H1 (cell line): ENCODE measurements around the gene DTD1. TPM values are rescaled to one million over a fixed set of nuclear protein-coding genes. Genes with fewer than 3 reads are reported as not detected.

Source experiments
- CTCF ChIA-PET: fragments of 300-600 bp; sonication (Branson Sonifier 250); formaldehyde crosslinking; loops from one replicate; lab custom pipeline; 2021; ENCODE audit not compliant: partially characterized antibody; lab: Charles Lee
- POLR2A ChIA-PET: fragments of 300-600 bp; sonication (Branson Sonifier 250); formaldehyde crosslinking; loops from one replicate; lab custom pipeline; 2021; ENCODE audit warnings: inconsistent platforms; ENCODE audit not compliant: partially characterized antibody; lab: Charles Lee
- DNase-seq, 2 experiments: peaks; one replicate each; pipeline versions ENCODE4 v3.0.0 to v3.0.0-alpha.2; 2010 to 2022; ENCODE audit warnings: low spot score in 2 of 2, low read depth in 1 of 2, mixed read lengths in 1 of 2
- FAIRE-seq: peaks from 2 replicates; lab custom pipeline; 2011; peaks lifted over from hg19 to GRCh38; lab: Jason Lieb, UNC
- H2AFZ ChIP-seq: 2 replicates; pipeline ENCODE4 v1.8.1; 2012; ENCODE audit warnings: low read length, inconsistent platforms
- H2AK5ac ChIP-seq: 2 replicates; pipeline ENCODE4 v1.6.1; 2013; ENCODE audit warnings: low read depth, low read length
- H2BK120ac ChIP-seq: replicated peaks from 2 replicates; pipeline ENCODE3; 2013; ENCODE audit warnings: low read depth, low read length, inconsistent platforms
- H2BK12ac ChIP-seq: 2 replicates; pipeline ENCODE4 v1.6.1; 2013; ENCODE audit warnings: low read depth, low read length
- H2BK15ac ChIP-seq: 2 replicates; pipeline ENCODE4 v1.6.1; 2013; ENCODE audit warnings: low read length
- H2BK20ac ChIP-seq: 2 replicates; pipeline ENCODE4 v1.6.1; 2013; ENCODE audit warnings: low read length
- H2BK5ac ChIP-seq: 2 replicates; pipeline ENCODE4 v1.6.1; 2013; ENCODE audit warnings: low read depth, low read length
- H3K14ac ChIP-seq: 2 replicates; pipeline ENCODE4 v1.6.1; 2013; ENCODE audit warnings: inconsistent platforms; ENCODE audit not compliant: insufficient read length
- H3K18ac ChIP-seq: 2 replicates; pipeline ENCODE4 v1.6.1; 2013; ENCODE audit warnings: low read length; ENCODE audit errors: extremely low read depth
- H3K23ac ChIP-seq: 2 replicates; pipeline ENCODE4 v1.6.1; 2013; ENCODE audit warnings: inconsistent platforms; ENCODE audit not compliant: insufficient read length
- H3K23me2 ChIP-seq: 2 replicates; pipeline ENCODE4 v1.6.1; 2013; ENCODE audit warnings: low read depth, low read length
- H3K27ac ChIP-seq: 2 replicates; pipeline ENCODE4 v1.6.1; 2011; ENCODE audit warnings: low read depth, low read length, inconsistent platforms
- H3K27me3 ChIP-seq, 4 experiments: replicated peaks in 1 of 4; 1 replicate in 1 of 4; 2 replicates in 3 of 4; pipeline versions ENCODE4 v1.6.1 to v1.8.1; 2011 to 2013; ENCODE audit warnings: low read length in 3 of 4, mild to moderate bottlenecking in 3 of 4, inconsistent platforms in 2 of 4, mixed read lengths in 2 of 4, moderate library complexity in 1 of 4; ENCODE audit not compliant: control insufficient read depth in 3 of 4, insufficient read depth in 3 of 4; ENCODE audit errors: extremely low read depth in 1 of 4
- H3K36me3 ChIP-seq, 4 experiments: 2 replicates each; pipeline versions ENCODE4 v1.6.1 to v1.8.1; 2011 to 2013; ENCODE audit warnings: mild to moderate bottlenecking in 4 of 4, low read length in 3 of 4, moderate library complexity in 2 of 4, control low read depth in 1 of 4, inconsistent platforms in 1 of 4; ENCODE audit not compliant: insufficient read depth in 4 of 4, control insufficient read depth in 2 of 4
- H3K4ac ChIP-seq: replicated peaks from 2 replicates; pipeline ENCODE3; 2013; ENCODE audit warnings: low read length, low read depth, mixed read lengths, inconsistent platforms; ENCODE audit not compliant: insufficient read length
- H3K4me1 ChIP-seq, 4 experiments: replicated peaks in 1 of 4; 1 replicate in 1 of 4; 2 replicates in 3 of 4; pipeline versions ENCODE4 v1.6.1 to v1.8.1; 2011 to 2013; ENCODE audit warnings: low read length in 3 of 4, inconsistent platforms in 2 of 4, mixed read lengths in 1 of 4; ENCODE audit not compliant: insufficient read depth in 4 of 4, control insufficient read depth in 3 of 4
- H3K4me2 ChIP-seq, 2 experiments: 2 replicates each; pipeline versions ENCODE4 v1.6.1 to v1.8.1; 2011 to 2013; ENCODE audit warnings: low read depth in 2 of 2, low read length in 2 of 2, control low read depth in 1 of 2, inconsistent platforms in 1 of 2, mild to moderate bottlenecking in 1 of 2; ENCODE audit not compliant: insufficient read depth in 1 of 2
- H3K4me3 ChIP-seq, 4 experiments: fragments of 200-600, 300-600 bp in 1 of 4; sonication (generic), shearing (Covaris generic), sonication (Bioruptor Twin) in 1 of 4; 2 replicates each; pipeline versions ENCODE4 v1.5.1 to v1.8.1; 2011 to 2016; ENCODE audit warnings: low read length in 4 of 4, low read depth in 3 of 4, control low read depth in 2 of 4, inconsistent platforms in 2 of 4, mild to moderate bottlenecking in 2 of 4, mixed read lengths in 1 of 4, moderate library complexity in 1 of 4; ENCODE audit not compliant: insufficient read depth in 2 of 4; ENCODE audit errors: extremely low read depth in 1 of 4
- H3K56ac ChIP-seq: replicated peaks from 2 replicates; pipeline ENCODE3; 2013; ENCODE audit warnings: low read depth, mild to moderate bottlenecking, mixed read lengths, low read length, inconsistent platforms; ENCODE audit not compliant: insufficient read length
- H3K79me1 ChIP-seq: 2 replicates; pipeline ENCODE4 v1.6.1; 2013; ENCODE audit warnings: low read depth, low read length, control low read depth
- H3K79me2 ChIP-seq, 2 experiments: 2 replicates each; pipeline versions ENCODE4 v1.6.1 to v1.8.1; 2012 to 2013; ENCODE audit warnings: low read length in 2 of 2, mild to moderate bottlenecking in 2 of 2, inconsistent platforms in 1 of 2; ENCODE audit not compliant: insufficient read depth in 2 of 2, control insufficient read depth in 1 of 2
- H3K9ac ChIP-seq, 4 experiments: replicated peaks in 1 of 4; 1 replicate in 1 of 4; 2 replicates in 3 of 4; pipeline versions ENCODE4 v1.6.1 to v1.8.1; 2011 to 2013; ENCODE audit warnings: low read depth in 3 of 4, low read length in 3 of 4, control low read depth in 2 of 4, mild to moderate bottlenecking in 2 of 4, moderate library complexity in 2 of 4, inconsistent platforms in 1 of 4; ENCODE audit errors: extremely low read depth in 1 of 4
- H3K9me3 ChIP-seq, 2 experiments: 2 replicates each; pipeline versions ENCODE4 v1.6.1 to v1.8.1; 2012 to 2013; ENCODE audit warnings: mild to moderate bottlenecking in 2 of 2, moderate library complexity in 2 of 2, control low read depth in 1 of 2, inconsistent platforms in 1 of 2, low read depth in 1 of 2, low read length in 1 of 2, mixed read lengths in 1 of 2; ENCODE audit not compliant: insufficient read depth in 2 of 2
- H4K20me1 ChIP-seq, 2 experiments: replicated peaks in 1 of 2; 2 replicates each; pipeline versions ENCODE3 to v1.8.1; 2011 to 2013; ENCODE audit warnings: inconsistent platforms in 2 of 2, low read length in 2 of 2, mild to moderate bottlenecking in 1 of 2; ENCODE audit not compliant: insufficient read depth in 2 of 2, control insufficient read depth in 1 of 2
- H4K5ac ChIP-seq: 2 replicates; pipeline ENCODE4 v1.6.1; 2013; ENCODE audit warnings: low read length, low read depth, mixed read lengths, inconsistent platforms; ENCODE audit not compliant: insufficient read length
- H4K8ac ChIP-seq: 2 replicates; pipeline ENCODE4 v1.8.0; 2013; ENCODE audit warnings: mild to moderate bottlenecking, moderate library complexity, low read length, inconsistent platforms; ENCODE audit not compliant: insufficient read depth; ENCODE audit errors: extremely low read depth
- H4K91ac ChIP-seq: replicated peaks from 2 replicates; pipeline ENCODE3; 2013; ENCODE audit warnings: low read length, mixed read lengths, inconsistent platforms; ENCODE audit not compliant: insufficient read length
- NANOG ChIP-seq: IDR thresholded peaks from 2 replicates; pipeline ENCODE4 v1.6.1; 2011; ENCODE audit warnings: low read length, low read depth, mild to moderate bottlenecking, inconsistent platforms; ENCODE audit not compliant: insufficient read depth, poor library complexity, severe bottlenecking
- PHF8 ChIP-seq: fragments of 200-600 bp; sonication (generic); conservative IDR thresholded peaks from 2 replicates; pipeline ENCODE4 v1.7.1; 2012; ENCODE audit warnings: low read depth, mild to moderate bottlenecking, inconsistent platforms, low read length, moderate library complexity
- POU5F1 ChIP-seq: IDR thresholded peaks from 2 replicates; pipeline ENCODE4 v1.6.1; 2011; ENCODE audit warnings: low read depth, mild to moderate bottlenecking, low read length, moderate library complexity
- SIN3A ChIP-seq, 2 experiments: IDR thresholded peaks in 1 of 2; conservative IDR thresholded peaks in 1 of 2; 2 replicates each; pipeline ENCODE4 v1.6.1; 2011 to 2012; ENCODE audit warnings: low read length in 2 of 2, improper control_type of control experiment in 1 of 2, low read depth in 1 of 2, mild to moderate bottlenecking in 1 of 2
- TAF1 ChIP-seq: IDR thresholded peaks from 2 replicates; pipeline ENCODE4 v1.6.1; 2011; ENCODE audit warnings: mild to moderate bottlenecking, low read depth, low read length
- TCF12 ChIP-seq: IDR thresholded peaks from 2 replicates; pipeline ENCODE4 v1.6.1; 2011; ENCODE audit warnings: low read depth, mild to moderate bottlenecking, low read length
- ZNF274 ChIP-seq: IDR thresholded peaks from 2 replicates; pipeline ENCODE4 v1.7.0; 2012; ENCODE audit warnings: low read length, borderline replicate concordance; ENCODE audit errors: extremely low read depth
- WGBS, 2 experiments: shearing (Covaris generic) in 1 of 2; methylation state at CpG; one replicate each; pipeline versions ENCODE4 v1.1.6 to v1.1.7; 2013 to 2015; ENCODE audit warnings: low lambda C conversion rate in 2 of 2, mixed read lengths in 2 of 2, inconsistent platforms in 1 of 2, low coverage in 1 of 2, missing lambda C conversion rate in 1 of 2; ENCODE audit not compliant: insufficient replicate concordance in 2 of 2, insufficient coverage in 1 of 2, insufficient read length in 1 of 2; ENCODE audit errors: extremely low coverage in 1 of 2, missing lambda C conversion rate in 1 of 2; 5-methylcytosine and 5-hydroxymethylcytosine counted together
- polyA plus RNA-seq, 7 experiments: library from polyadenylated mRNA; depleted of rRNA in 3 of 7; stranded (reverse) in 5 of 7; unstranded in 2 of 7; fragments of >200 nt in 5 of 7; fragments of 200-250 nt in 2 of 7; gene quantifications; 1 replicate in 5 of 7; 2 replicates in 1 of 7; 4 replicates in 1 of 7; pipeline versions ENCODE4 v1.2.1 to v1.2.3, GENCODE V29; 2011 to 2013; ENCODE audit warnings: missing spikeins in 2 of 7, mixed read lengths in 2 of 7
- total RNA-seq: library from RNA; stranded (reverse); fragmentation: NEBNext Ultra II Directional; extraction: Animal tissue kit (Norgen Biotek cat#: 25700); gene quantifications from 2 replicates; pipeline ENCODE4 v1.2.1, GENCODE V29; 2021
- TF ChIP-seq, protein P1 (sequence below), 3 experiments: IDR thresholded peaks; 1 replicate in 2 of 3; 2 replicates in 1 of 3; pipeline versions ENCODE4 v1.5.1 to v1.6.1; 2011; ENCODE audit warnings: low read length in 3 of 3, mild to moderate bottlenecking in 3 of 3, inconsistent platforms in 2 of 3, low read depth in 1 of 3, moderate library complexity in 1 of 3; ENCODE audit not compliant: insufficient read depth in 1 of 3; ENCODE audit errors: control extremely low read depth in 1 of 3

Gene DTD1
- total and polyA plus RNA-seq, 2 of the 8 experiments (the other 6 are each of a cell fraction or from before 2014, with no cell fraction given): 49.7 to 66.6 TPM

DNA sequence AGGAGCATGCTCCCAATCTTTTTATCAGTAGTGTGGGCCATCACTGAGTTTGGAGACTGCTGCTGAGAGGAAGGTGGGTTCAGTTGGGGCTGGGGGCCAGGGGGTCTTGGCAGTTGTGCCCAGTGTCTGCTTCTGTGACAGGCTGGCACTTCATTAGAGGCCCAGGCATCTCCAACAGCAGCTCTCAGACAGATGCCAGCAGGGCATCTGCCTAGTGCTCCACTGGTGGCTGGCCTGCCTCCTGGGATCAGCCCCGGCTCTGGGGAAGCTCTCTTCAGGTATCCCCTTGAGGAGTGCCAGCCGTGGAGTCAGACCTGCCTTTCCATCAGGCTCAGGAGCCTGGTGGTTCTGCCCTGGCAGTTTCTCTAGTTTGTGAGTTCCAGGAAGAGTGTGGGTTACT lies 77.3 kb downstream of the DTD1 start:
- Histone ChIP-seq H3K4me3 (no peak overlapping the region), H2BK120ac (no peak overlapping the region), H4K5ac (no peak overlapping the region), H3K27me3 (no peaks in the 10 kb centered on the region), H3K9ac (no peak overlapping the region), H3K79me1 (no peaks in the 10 kb centered on the region; the same call in 1 of the 2 replicates), H3K4me2 (no peak overlapping the region), H3K23me2 (no peaks in the 10 kb centered on the region), H3K9me3 (no peaks in the 10 kb centered on the region), H3K4me1 (peaks cover 0 to 5% (median 1%) of the 10 kb centered on the region in 4 experiments; a peak in 4 of 7 replicates), H3K79me2 (no peaks in the 10 kb centered on the region), H3K4ac (no peak overlapping the region), H3K23ac (no peak overlapping the region), H2AK5ac (no peak overlapping the region), H3K56ac (no peak overlapping the region), H3K27ac (no peak overlapping the region), H3K36me3 (no peaks in the 10 kb centered on the region), H2AFZ (no peak overlapping the region), H4K20me1 (peaks cover 0 to 2% of the 10 kb centered on the region in 2 experiments), H2BK20ac (no peak overlapping the region), H4K8ac (no peak overlapping the region), H2BK15ac (no peak overlapping the region), H2BK12ac (no peak overlapping the region), H3K18ac (no peak overlapping the region), H3K14ac (no peak overlapping the region), H2BK5ac (no peak overlapping the region), H4K91ac (no peak overlapping the region)
- ChIA-PET POLR2A (no interaction called here), CTCF (no interaction called here)
- TF ChIP-seq, protein P1, sequence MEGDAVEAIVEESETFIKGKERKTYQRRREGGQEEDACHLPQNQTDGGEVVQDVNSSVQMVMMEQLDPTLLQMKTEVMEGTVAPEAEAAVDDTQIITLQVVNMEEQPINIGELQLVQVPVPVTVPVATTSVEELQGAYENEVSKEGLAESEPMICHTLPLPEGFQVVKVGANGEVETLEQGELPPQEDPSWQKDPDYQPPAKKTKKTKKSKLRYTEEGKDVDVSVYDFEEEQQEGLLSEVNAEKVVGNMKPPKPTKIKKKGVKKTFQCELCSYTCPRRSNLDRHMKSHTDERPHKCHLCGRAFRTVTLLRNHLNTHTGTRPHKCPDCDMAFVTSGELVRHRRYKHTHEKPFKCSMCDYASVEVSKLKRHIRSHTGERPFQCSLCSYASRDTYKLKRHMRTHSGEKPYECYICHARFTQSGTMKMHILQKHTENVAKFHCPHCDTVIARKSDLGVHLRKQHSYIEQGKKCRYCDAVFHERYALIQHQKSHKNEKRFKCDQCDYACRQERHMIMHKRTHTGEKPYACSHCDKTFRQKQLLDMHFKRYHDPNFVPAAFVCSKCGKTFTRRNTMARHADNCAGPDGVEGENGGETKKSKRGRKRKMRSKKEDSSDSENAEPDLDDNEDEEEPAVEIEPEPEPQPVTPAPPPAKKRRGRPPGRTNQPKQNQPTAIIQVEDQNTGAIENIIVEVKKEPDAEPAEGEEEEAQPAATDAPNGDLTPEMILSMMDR (IDR thresholded peaks at IDR 0.05; ENCODE audit: control extremely low read depth in 1 of 3, insufficient read depth in 1 of 3, low read depth in 1 of 3, low read length in 3 of 3): no peak
- TF ChIP-seq TCF12: no peak
- TF ChIP-seq SIN3A (conservative IDR thresholded peaks at IDR 0.05 in 1 of 2, IDR thresholded peaks at IDR 0.05 in 1 of 2; ENCODE audit: low read depth in 1 of 2, low read length in 2 of 2): no peak
- TF ChIP-seq POU5F1: no peak
- TF ChIP-seq ZNF274: no peak
- no peak for TF ChIP-seq NANOG
- TF ChIP-seq PHF8: no peak
- TF ChIP-seq TAF1: no peak
- DNase-seq: no peak
- 90% methylated on average over 2 of the region's 2 CpGs; no CpG with 5 or more reads in 1 of the 2 experiments for WGBS, 2 experiments
- no peak for FAIRE-seq
